GM23338 (cell line): Measurements from ENCODE around the gene SLC2A9.

Experiments used
- CREB1 ChIP-seq: fragments of 250-450 bp; sonication (Bioruptor Pico); IDR thresholded peaks from 2 replicates; pipeline ENCODE4 v1.5.0; 2020; ENCODE audit warnings: low read depth, mild to moderate bottlenecking, moderate library complexity
- EZH2 ChIP-seq: fragments of 200-600 bp; sonication (generic); IDR thresholded peaks from one replicate; pipeline ENCODE4 v1.8.0; 2017; ENCODE audit warnings: antibody characterized with exemption, mild to moderate bottlenecking, low read depth; ENCODE audit not compliant: unreplicated experiment
- EZH2phosphoT487 ChIP-seq: fragments of 200-600 bp; sonication (generic); IDR thresholded peaks from one replicate; pipeline ENCODE4 v1.8.1; 2018; ENCODE audit warnings: antibody characterized with exemption; ENCODE audit not compliant: unreplicated experiment
- JUNB ChIP-seq: IDR thresholded peaks from one replicate; pipeline ENCODE4 v1.6.1; 2016; ENCODE audit warnings: antibody characterized with exemption; ENCODE audit not compliant: unreplicated experiment
- NANOG ChIP-seq: IDR thresholded peaks from 2 replicates; pipeline ENCODE4 v1.6.1; 2016; ENCODE audit warnings: antibody characterized with exemption, borderline replicate concordance
- POLR2AphosphoS5 ChIP-seq: IDR thresholded peaks from 2 replicates; pipeline ENCODE4 v1.6.1; 2016; ENCODE audit warnings: antibody characterized with exemption, low read depth
- ZNF331 ChIP-seq: fragments of 250-450 bp; sonication (Bioruptor Pico); IDR thresholded peaks from 2 replicates; pipeline ENCODE4 v1.5.0; 2020; ENCODE audit warnings: low read depth, mild to moderate bottlenecking, moderate library complexity
- TF ChIP-seq, protein P1 (sequence below), 2 experiments: fragments of 200-600 bp in 1 of 2; sonication (generic) in 1 of 2; conservative IDR thresholded peaks; 2 replicates each; pipeline versions ENCODE4 v1.5.1 to v1.6.1; 2016 to 2017; ENCODE audit warnings: antibody characterized with exemption in 2 of 2, low read depth in 2 of 2, mild to moderate bottlenecking in 2 of 2, moderate library complexity in 1 of 2
- TF ChIP-seq, protein P2 (sequence below): fragments of 250-450 bp; sonication (Bioruptor Pico); IDR thresholded peaks from 2 replicates; pipeline ENCODE4 v1.5.0; 2020; ENCODE audit warnings: mild to moderate bottlenecking, moderate library complexity
- TF ChIP-seq, protein P3 (sequence below): IDR thresholded peaks from one replicate; pipeline ENCODE4 v1.6.1; 2018; ENCODE audit warnings: antibody characterized with exemption; ENCODE audit not compliant: unreplicated experiment

- TF ChIP-seq, protein P1, sequence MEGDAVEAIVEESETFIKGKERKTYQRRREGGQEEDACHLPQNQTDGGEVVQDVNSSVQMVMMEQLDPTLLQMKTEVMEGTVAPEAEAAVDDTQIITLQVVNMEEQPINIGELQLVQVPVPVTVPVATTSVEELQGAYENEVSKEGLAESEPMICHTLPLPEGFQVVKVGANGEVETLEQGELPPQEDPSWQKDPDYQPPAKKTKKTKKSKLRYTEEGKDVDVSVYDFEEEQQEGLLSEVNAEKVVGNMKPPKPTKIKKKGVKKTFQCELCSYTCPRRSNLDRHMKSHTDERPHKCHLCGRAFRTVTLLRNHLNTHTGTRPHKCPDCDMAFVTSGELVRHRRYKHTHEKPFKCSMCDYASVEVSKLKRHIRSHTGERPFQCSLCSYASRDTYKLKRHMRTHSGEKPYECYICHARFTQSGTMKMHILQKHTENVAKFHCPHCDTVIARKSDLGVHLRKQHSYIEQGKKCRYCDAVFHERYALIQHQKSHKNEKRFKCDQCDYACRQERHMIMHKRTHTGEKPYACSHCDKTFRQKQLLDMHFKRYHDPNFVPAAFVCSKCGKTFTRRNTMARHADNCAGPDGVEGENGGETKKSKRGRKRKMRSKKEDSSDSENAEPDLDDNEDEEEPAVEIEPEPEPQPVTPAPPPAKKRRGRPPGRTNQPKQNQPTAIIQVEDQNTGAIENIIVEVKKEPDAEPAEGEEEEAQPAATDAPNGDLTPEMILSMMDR (conservative IDR thresholded peaks at IDR 0.05; ENCODE audit: low read depth in 2 of 2), result no peak
- TF ChIP-seq POLR2AphosphoS5 (no peak), EZH2phosphoT487 (no peak), CREB1 (no peak), ZNF331 (no peak), EZH2 (no peak), JUNB (no peak), NANOG (no peak)
- TF ChIP-seq, protein P2, sequence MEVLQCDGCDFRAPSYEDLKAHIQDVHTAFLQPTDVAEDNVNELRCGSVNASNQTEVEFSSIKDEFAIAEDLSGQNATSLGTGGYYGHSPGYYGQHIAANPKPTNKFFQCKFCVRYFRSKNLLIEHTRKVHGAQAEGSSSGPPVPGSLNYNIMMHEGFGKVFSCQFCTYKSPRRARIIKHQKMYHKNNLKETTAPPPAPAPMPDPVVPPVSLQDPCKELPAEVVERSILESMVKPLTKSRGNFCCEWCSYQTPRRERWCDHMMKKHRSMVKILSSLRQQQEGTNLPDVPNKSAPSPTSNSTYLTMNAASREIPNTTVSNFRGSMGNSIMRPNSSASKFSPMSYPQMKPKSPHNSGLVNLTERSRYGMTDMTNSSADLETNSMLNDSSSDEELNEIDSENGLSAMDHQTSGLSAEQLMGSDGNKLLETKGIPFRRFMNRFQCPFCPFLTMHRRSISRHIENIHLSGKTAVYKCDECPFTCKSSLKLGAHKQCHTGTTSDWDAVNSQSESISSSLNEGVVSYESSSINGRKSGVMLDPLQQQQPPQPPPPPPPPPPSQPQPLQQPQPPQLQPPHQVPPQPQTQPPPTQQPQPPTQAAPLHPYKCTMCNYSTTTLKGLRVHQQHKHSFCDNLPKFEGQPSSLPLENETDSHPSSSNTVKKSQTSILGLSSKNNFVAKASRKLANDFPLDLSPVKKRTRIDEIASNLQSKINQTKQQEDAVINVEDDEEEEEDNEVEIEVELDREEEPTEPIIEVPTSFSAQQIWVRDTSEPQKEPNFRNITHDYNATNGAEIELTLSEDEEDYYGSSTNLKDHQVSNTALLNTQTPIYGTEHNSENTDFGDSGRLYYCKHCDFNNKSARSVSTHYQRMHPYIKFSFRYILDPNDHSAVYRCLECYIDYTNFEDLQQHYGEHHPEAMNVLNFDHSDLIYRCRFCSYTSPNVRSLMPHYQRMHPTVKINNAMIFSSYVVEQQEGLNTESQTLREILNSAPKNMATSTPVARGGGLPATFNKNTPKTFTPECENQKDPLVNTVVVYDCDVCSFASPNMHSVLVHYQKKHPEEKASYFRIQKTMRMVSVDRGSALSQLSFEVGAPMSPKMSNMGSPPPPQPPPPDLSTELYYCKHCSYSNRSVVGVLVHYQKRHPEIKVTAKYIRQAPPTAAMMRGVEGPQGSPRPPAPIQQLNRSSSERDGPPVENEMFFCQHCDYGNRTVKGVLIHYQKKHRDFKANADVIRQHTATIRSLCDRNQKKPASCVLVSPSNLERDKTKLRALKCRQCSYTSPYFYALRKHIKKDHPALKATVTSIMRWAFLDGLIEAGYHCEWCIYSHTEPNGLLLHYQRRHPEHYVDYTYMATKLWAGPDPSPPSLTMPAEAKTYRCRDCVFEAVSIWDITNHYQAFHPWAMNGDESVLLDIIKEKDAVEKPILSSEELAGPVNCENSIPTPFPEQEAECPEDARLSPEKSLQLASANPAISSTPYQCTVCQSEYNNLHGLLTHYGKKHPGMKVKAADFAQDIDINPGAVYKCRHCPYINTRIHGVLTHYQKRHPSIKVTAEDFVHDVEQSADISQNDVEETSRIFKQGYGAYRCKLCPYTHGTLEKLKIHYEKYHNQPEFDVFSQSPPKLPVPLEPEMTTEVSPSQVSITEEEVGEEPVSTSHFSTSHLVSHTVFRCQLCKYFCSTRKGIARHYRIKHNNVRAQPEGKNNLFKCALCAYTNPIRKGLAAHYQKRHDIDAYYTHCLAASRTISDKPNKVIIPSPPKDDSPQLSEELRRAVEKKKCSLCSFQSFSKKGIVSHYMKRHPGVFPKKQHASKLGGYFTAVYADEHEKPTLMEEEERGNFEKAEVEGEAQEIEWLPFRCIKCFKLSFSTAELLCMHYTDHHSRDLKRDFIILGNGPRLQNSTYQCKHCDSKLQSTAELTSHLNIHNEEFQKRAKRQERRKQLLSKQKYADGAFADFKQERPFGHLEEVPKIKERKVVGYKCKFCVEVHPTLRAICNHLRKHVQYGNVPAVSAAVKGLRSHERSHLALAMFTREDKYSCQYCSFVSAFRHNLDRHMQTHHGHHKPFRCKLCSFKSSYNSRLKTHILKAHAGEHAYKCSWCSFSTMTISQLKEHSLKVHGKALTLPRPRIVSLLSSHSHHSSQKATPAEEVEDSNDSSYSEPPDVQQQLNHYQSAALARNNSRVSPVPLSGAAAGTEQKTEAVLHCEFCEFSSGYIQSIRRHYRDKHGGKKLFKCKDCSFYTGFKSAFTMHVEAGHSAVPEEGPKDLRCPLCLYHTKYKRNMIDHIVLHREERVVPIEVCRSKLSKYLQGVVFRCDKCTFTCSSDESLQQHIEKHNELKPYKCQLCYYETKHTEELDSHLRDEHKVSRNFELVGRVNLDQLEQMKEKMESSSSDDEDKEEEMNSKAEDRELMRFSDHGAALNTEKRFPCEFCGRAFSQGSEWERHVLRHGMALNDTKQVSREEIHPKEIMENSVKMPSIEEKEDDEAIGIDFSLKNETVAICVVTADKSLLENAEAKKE (CRISPR knock-in tag), result no peak
- TF ChIP-seq, protein P3, sequence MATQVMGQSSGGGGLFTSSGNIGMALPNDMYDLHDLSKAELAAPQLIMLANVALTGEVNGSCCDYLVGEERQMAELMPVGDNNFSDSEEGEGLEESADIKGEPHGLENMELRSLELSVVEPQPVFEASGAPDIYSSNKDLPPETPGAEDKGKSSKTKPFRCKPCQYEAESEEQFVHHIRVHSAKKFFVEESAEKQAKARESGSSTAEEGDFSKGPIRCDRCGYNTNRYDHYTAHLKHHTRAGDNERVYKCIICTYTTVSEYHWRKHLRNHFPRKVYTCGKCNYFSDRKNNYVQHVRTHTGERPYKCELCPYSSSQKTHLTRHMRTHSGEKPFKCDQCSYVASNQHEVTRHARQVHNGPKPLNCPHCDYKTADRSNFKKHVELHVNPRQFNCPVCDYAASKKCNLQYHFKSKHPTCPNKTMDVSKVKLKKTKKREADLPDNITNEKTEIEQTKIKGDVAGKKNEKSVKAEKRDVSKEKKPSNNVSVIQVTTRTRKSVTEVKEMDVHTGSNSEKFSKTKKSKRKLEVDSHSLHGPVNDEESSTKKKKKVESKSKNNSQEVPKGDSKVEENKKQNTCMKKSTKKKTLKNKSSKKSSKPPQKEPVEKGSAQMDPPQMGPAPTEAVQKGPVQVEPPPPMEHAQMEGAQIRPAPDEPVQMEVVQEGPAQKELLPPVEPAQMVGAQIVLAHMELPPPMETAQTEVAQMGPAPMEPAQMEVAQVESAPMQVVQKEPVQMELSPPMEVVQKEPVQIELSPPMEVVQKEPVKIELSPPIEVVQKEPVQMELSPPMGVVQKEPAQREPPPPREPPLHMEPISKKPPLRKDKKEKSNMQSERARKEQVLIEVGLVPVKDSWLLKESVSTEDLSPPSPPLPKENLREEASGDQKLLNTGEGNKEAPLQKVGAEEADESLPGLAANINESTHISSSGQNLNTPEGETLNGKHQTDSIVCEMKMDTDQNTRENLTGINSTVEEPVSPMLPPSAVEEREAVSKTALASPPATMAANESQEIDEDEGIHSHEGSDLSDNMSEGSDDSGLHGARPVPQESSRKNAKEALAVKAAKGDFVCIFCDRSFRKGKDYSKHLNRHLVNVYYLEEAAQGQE, result no peak
Measured at GRCh38 chr4:10017037-10017893, 4.0 kb downstream of the SLC2A9 start.
